K562 (cell line): ENCODE results near the gene ERLIN1. TPM values are rescaled to one million over a fixed set of nuclear protein-coding genes. Genes with fewer than 3 reads are reported as not detected.

Source experiments
- ATAC-seq: fragments of 200-7000 bp; cut with Tn5 transposase; 3 replicates; pipeline ENCODE4 v1.9.1; 2020; ENCODE audit warnings: moderate library complexity
- BruUV-seq: library from RNA; stranded (reverse); fragments of 400-500 nt; replicated peaks from 2 replicates; lab custom pipeline; 2021; lab: Mats Ljungman, UMichigan
- CTCF ChIA-PET: fragments of 300-600 bp; formaldehyde crosslinking; extraction: SDS; loops from one replicate; lab custom pipeline; 2021; ENCODE audit warnings: low intra/inter-chr PET ratio; lab: Yijun Ruan, JAX
- POLR2A ChIA-PET: fragments of 300-600, 350-650 bp; sonication (Branson Sonifier 250); formaldehyde crosslinking; extraction: SDS; loops from one replicate; lab custom pipeline; 2021; ENCODE audit warnings: antibody characterized with exemption, inconsistent platforms; lab: Yijun Ruan, JAX
- DNase-seq, 4 experiments: peaks; one replicate each; pipeline versions ENCODE4 v3.0.0 to v3.0.0-alpha.2; 2011 to 2018; ENCODE audit warnings: low spot score in 3 of 4, mixed read lengths in 3 of 4; ENCODE audit errors: extremely low read depth in 1 of 4
- FAIRE-seq: peaks from 2 replicates; lab custom pipeline; 2011; peaks lifted over from hg19 to GRCh38; lab: Jason Lieb, UNC
- H2AFZ ChIP-seq: 2 replicates; pipeline ENCODE4 v1.6.0; 2011; ENCODE audit warnings: low read depth, low read length, control low read depth, inconsistent platforms
- H3K27ac ChIP-seq: fragments of 200-600 bp; 3 replicates; pipeline ENCODE4 v1.8.0; 2011; ENCODE audit warnings: low read depth, mild to moderate bottlenecking, control low read depth, inconsistent platforms, low read length, moderate library complexity, mixed read lengths; ENCODE audit errors: extremely low read depth
- H3K27me3 ChIP-seq, 2 experiments: fragments of 300-600 bp in 1 of 2; 2 replicates in 1 of 2; 3 replicates in 1 of 2; pipeline versions ENCODE4 v1.6.0 to v1.8.0; 2011; ENCODE audit warnings: inconsistent platforms in 2 of 2, low read length in 2 of 2, mild to moderate bottlenecking in 1 of 2, mixed read lengths in 1 of 2, moderate library complexity in 1 of 2; ENCODE audit not compliant: control insufficient read depth in 2 of 2, insufficient read depth in 2 of 2
- H3K36me3 ChIP-seq: fragments of 300-600 bp; 3 replicates; pipeline ENCODE4 v1.8.0; 2011; ENCODE audit warnings: mild to moderate bottlenecking, low read length, inconsistent platforms; ENCODE audit not compliant: control insufficient read depth, insufficient read depth
- H3K4me1 ChIP-seq, 2 experiments: fragments of 200-600 bp in 1 of 2; replicated peaks in 1 of 2; 2 replicates in 1 of 2; 3 replicates in 1 of 2; pipeline versions ENCODE4 v1.5.1 to v1.8.0; 2011; ENCODE audit warnings: inconsistent platforms in 2 of 2, low read length in 2 of 2, mild to moderate bottlenecking in 1 of 2, mixed read lengths in 1 of 2, moderate library complexity in 1 of 2; ENCODE audit not compliant: control insufficient read depth in 2 of 2, insufficient read depth in 2 of 2
- H3K4me2 ChIP-seq: 2 replicates; pipeline ENCODE4 v1.6.1; 2011; ENCODE audit warnings: low read length, control low read depth, inconsistent platforms, mixed read lengths; ENCODE audit not compliant: insufficient read depth
- H3K4me3 ChIP-seq: fragments of 200-600 bp; sonication (generic), shearing (Covaris generic); 2 replicates; pipeline ENCODE4 v1.5.1; 2016; ENCODE audit warnings: control low read depth, inconsistent platforms
- H3K79me2 ChIP-seq: fragments of 200-600 bp; 3 replicates; pipeline ENCODE4 v1.8.0; 2011; ENCODE audit warnings: low read length, inconsistent platforms; ENCODE audit not compliant: control insufficient read depth, insufficient read depth
- H3K9ac ChIP-seq, 2 experiments: 2 replicates each; pipeline versions ENCODE4 v1.6.0 to v1.6.1; 2011; ENCODE audit warnings: low read depth in 2 of 2, low read length in 2 of 2, control low read depth in 1 of 2, inconsistent platforms in 1 of 2, mild to moderate bottlenecking in 1 of 2, mixed read lengths in 1 of 2; ENCODE audit not compliant: insufficient read depth in 1 of 2
- H3K9me1 ChIP-seq: one replicate; pipeline ENCODE4 v1.6.0; 2011; ENCODE audit warnings: inconsistent platforms, mild to moderate bottlenecking, low read length, moderate library complexity; ENCODE audit not compliant: control insufficient read depth, insufficient read depth
- H3K9me3 ChIP-seq: replicated peaks from 2 replicates; pipeline ENCODE4 v1.5.1; 2011; ENCODE audit warnings: low read depth, low read length, inconsistent platforms; ENCODE audit not compliant: control insufficient read depth, insufficient read depth
- H4K20me1 ChIP-seq: replicated peaks from 2 replicates; pipeline ENCODE4 v1.6.1; 2011; ENCODE audit warnings: low read length, inconsistent platforms, mixed read lengths; ENCODE audit not compliant: control insufficient read depth, insufficient read depth
- HCFC1 ChIP-seq: IDR thresholded peaks from 2 replicates; pipeline ENCODE4 v1.6.1; 2012; ENCODE audit warnings: low read depth, low read length, improper control_type of control experiment
- HDGF ChIP-seq: fragments of 450-650 bp; IDR thresholded peaks from 2 replicates; pipeline ENCODE4 v1.6.1; 2016
- HMBOX1 ChIP-seq: sonication (generic); IDR thresholded peaks from 2 replicates; pipeline ENCODE4 v1.6.1; 2016
- MEF2D ChIP-seq: conservative IDR thresholded peaks from 2 replicates; pipeline ENCODE4 v1.6.1; 2016; ENCODE audit warnings: low read depth, missing genetic modification characterization, missing compliant biosample characterization
- MLLT1 ChIP-seq, 2 experiments: fragments of 450-650 bp; IDR thresholded peaks; 2 replicates each; pipeline ENCODE4 v1.6.1; 2016
- RB1 ChIP-seq: fragments of 450-650 bp; IDR thresholded peaks from 2 replicates; pipeline ENCODE4 v1.6.1; 2017; ENCODE audit warnings: low read depth, mild to moderate bottlenecking
- ZBTB26 ChIP-seq: fragments of 450-650 bp; formaldehyde crosslinking; IDR thresholded peaks from 2 replicates; pipeline ENCODE4 v1.4.0; 2022; ENCODE audit warnings: missing genetic modification characterization
- ZC3H4 ChIP-seq: sonication (generic); formaldehyde crosslinking; IDR thresholded peaks from 2 replicates; pipeline ENCODE4 v1.9.0; 2021; ENCODE audit warnings: missing genetic modification reagents, borderline replicate concordance
- ZNF224 ChIP-seq: sonication (generic); formaldehyde crosslinking; IDR thresholded peaks from 2 replicates; pipeline ENCODE4 v1.8.0; 2022; ENCODE audit warnings: mild to moderate bottlenecking, missing genetic modification reagents
- WGBS: fragments of 100-300 bp; shearing (Covaris generic); methylation state at CpG from one replicate; pipeline ENCODE4 v1.1.6; 2016; ENCODE audit warnings: low coverage, mixed read lengths; ENCODE audit not compliant: insufficient coverage; ENCODE audit errors: missing lambda C conversion rate; 5-methylcytosine and 5-hydroxymethylcytosine counted together
- in situ Hi-C: fragments of 300-500 bp; cut with MboI; formaldehyde crosslinking; loops from 4 replicates; pipeline ENCODE4 v1.15.0; 2018; ENCODE audit warnings: inconsistent platforms, mixed read lengths
- intact Hi-C: fragments of 100-400 bp; cut with micrococcal nuclease; formaldehyde crosslinking; loops from 2 replicates; pipeline ENCODE4 v1.14.2; 2022
- polyA plus RNA-seq, 8 experiments: library from polyadenylated mRNA; depleted of rRNA in 4 of 8; stranded (reverse) in 5 of 8; unstranded in 3 of 8; fragments of >200 nt; fragmentation: Nextera tagmentation in 2 of 8; fragmentation: Illumina TruSeq in 1 of 8; extraction: Ambion mirVana in 2 of 8; extraction: Trizol in 1 of 8; gene quantifications; 2 replicates each; pipeline versions ENCODE4 v1.2.1 to v1.2.3, GENCODE V29; 2011 to 2014; ENCODE audit warnings: inconsistent platforms in 1 of 8, missing spikeins in 1 of 8
- total RNA-seq, 7 experiments: library from RNA; depleted of rRNA in 6 of 7; stranded (reverse); fragments of >200 nt in 6 of 7; fragmentation: Illumina TruSeq in 2 of 7; extraction: Trizol in 2 of 7; gene quantifications; 2 replicates each; pipeline versions ENCODE4 v1.2.1 to v1.2.3, GENCODE V29; 2011 to 2021; ENCODE audit warnings: low replicate concordance in 1 of 7

ERLIN1 gene
- total and polyA plus RNA-seq, 9 of the 15 experiments (the other 6 are each of a cell fraction or from before 2014, with no cell fraction given), result 9.8 to 26.8 (median 15.5) TPM

DNA sequence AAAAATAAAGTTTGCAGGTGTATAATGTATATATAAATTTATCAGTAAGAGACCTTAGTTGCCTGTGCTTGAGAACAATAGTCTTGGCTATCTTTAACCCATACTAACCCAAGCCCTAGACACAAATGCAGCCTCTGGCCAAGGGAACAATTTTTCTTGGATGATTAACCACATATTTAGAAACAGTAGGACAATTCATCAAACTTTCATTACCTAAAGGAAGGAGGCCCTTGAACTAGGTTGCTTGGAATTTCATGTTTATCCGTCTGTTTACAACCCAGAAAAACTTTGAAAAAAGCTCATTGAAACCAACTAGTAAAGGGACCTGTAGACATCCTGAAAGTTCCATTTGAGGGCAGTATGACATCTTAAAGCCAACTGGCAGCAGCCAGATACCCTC lies 8.9 kb upstream of the ERLIN1 start (continued):
- TF ChIP-seq MLLT1 (IDR thresholded peaks at IDR 0.05) (no peak), ZBTB26 (CRISPR knock-in tag) (no peak), MEF2D (tag) (no peak), ZC3H4 (CRISPR knock-in tag) (no peak), ZNF224 (no peak)

DNA sequence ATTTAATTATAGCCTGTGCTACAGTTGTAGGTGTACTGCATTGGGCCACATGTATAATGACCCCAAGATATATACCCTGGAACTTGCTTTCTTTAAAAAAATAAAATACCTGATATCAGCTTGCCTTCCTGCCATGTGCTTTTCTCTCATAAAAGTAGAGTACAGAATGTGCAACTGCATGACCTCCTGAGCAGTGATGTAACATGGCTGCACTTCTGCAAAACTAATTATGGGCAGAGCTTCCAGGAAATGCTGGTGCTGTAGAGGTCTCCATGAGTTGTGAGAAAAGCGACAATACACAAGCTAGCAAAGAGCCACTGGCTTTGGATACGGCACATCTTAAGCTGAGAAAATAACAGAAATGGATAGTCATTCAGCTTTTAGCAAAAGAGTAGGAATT lies 6.5 kb upstream of the ERLIN1 start:
- Histone ChIP-seq H3K9me3 (no peaks in the 10 kb centered on the region), H3K9me1 (peaks cover 3% of the 10 kb centered on the region), H2AFZ (no peak overlapping the region), H3K4me3 (no peak overlapping the region), H3K27me3 (no peaks in the 10 kb centered on the region), H4K20me1 (no peaks in the 10 kb centered on the region), H3K9ac (no peak overlapping the region), H3K79me2 (peaks cover 21% of the 10 kb centered on the region), H3K4me1 (no peaks in the 10 kb centered on the region; a peak in 1 of 5 replicates), H3K27ac (no peak overlapping the region), H3K36me3 (peaks cover 85% of the 10 kb centered on the region)
- no peak for ATAC-seq
- no TSS peak for BruUV-seq
- 77% methylated on average over 2 of the region's 2 CpGs for WGBS
- in situ Hi-C loops, result no loop called here
- CTCF ChIA-PET, result no interaction called here
- TF ChIP-seq HMBOX1 (no peak), HDGF (no peak), RB1 (no peak), HCFC1 (no peak)
- TF ChIP-seq, all 486 proteins: peak for 0
- FAIRE-seq, result no peak
- POLR2A ChIA-PET, result no interaction called here
- no peak overlapping the region for H3K4me2 ChIP-seq
- no peak for DNase-seq
- intact Hi-C loops, result no loop called here
